Effector memory CD8-positive, alpha-beta T cell (primary cell): Measurements from ENCODE around the gene SMAD9.

Experiments
- ATAC-seq: fragments of 150-1000 bp; cut with Tn5 transposase; replicated peaks from 2 replicates; pipeline ENCODE4 v1.10.0; 2021; ENCODE audit warnings: mild to moderate bottlenecking, moderate library complexity
- DNase-seq, 3 experiments: peaks; one replicate each; pipeline ENCODE4 v3.0.0; 2021
- H3K27ac Mint-ChIP-seq, 2 donors: one replicate each; pipeline ENCODE4 v1.8.0; 2022; ENCODE audit warnings: mild to moderate bottlenecking in 2 of 2, mixed read lengths in 2 of 2, moderate library complexity in 2 of 2
- H3K27me3 Mint-ChIP-seq, 2 donors: one replicate each; pipeline ENCODE4 v1.8.0; 2022; ENCODE audit warnings: mixed read lengths in 2 of 2
- H3K36me3 Mint-ChIP-seq: one replicate; pipeline ENCODE4 v1.8.0; 2022; ENCODE audit warnings: mild to moderate bottlenecking, moderate library complexity, mixed read lengths; ENCODE audit not compliant: insufficient read depth
- H3K4me1 Mint-ChIP-seq, 2 donors: one replicate each; pipeline ENCODE4 v1.8.0; 2022; ENCODE audit warnings: low read depth in 2 of 2, mixed read lengths in 2 of 2
- H3K4me3 Mint-ChIP-seq, 2 donors: one replicate each; pipeline ENCODE4 v1.8.0; 2022; ENCODE audit warnings: mild to moderate bottlenecking in 2 of 2, mixed read lengths in 2 of 2, moderate library complexity in 2 of 2
- H3K9me3 Mint-ChIP-seq, 2 donors: one replicate each; pipeline ENCODE4 v1.8.0; 2022; ENCODE audit warnings: mixed read lengths in 2 of 2

SMAD9 gene

DNA sequence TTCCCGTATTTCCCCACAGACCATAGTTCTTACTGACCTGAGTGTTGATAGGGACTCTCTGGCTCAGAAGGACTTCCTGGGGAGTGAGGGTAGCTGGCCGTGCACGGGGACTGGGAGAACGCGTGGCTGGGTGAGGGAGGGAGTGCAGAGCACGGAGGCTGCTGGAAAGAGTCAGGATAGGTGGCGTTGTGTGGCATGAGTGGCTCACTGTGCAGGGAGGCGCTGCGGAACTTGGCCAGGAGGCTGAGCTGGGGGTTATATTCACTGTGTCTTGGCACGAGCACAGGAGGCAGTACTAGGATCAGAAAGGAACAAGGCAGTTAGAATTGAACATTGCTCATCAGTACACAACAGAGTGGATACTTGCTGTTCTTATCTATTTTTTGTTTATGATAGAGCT is 47.4 kb downstream of the SMAD9 start:
- Mint-ChIP-seq H3K9me3 (no peaks in the 10 kb centered on the region), H3K4me3 (no peak overlapping the region), H3K36me3 (no peaks in the 10 kb centered on the region), H3K27me3 (peaks cover 13 to 36% of the 10 kb centered on the region in 2 donors), H3K27ac (no peak overlapping the region), H3K4me1 (no peaks in the 10 kb centered on the region)
- ATAC-seq = no peak
- DNase-seq = no peak

DNA sequence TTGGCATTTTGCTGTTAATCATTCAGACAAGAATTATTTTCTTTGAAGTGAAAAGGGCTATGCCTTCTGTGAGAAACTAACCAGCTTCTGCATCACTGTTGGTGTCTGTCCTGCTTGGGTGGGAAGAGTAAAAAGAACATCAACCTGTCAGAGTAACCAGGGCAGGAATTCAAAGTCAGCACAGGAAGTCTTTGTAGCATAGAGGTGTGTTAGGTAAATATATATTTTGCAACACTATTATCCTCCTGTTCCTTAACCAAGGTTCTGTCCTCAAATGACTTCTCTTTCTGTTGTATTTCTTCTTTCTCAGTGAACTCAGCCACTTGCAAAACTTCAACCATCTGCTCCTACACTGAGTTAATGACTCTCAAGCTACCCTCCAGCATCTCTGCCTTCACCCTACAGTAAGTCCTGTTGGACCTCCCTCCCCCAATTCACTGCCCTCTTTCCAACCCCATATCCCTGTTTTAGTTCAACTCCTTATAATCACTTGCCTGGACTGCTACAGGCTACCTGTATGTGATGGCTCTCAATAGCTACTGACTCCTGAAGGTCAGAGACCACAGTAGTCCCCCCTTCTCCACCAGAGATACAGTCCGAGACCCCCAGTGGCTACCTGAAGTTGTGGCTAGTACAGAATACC is 49.9 kb downstream of the SMAD9 start:
- no peak for DNase-seq
- Mint-ChIP-seq H3K36me3 (no peaks in the 10 kb centered on the region), H3K4me3 (no peak overlapping the region), H3K27me3 (peaks cover 21 to 54% of the 10 kb centered on the region in 2 donors), H3K4me1 (no peaks in the 10 kb centered on the region), H3K27ac (no peak overlapping the region), H3K9me3 (no peaks in the 10 kb centered on the region)
- no peak for ATAC-seq

DNA sequence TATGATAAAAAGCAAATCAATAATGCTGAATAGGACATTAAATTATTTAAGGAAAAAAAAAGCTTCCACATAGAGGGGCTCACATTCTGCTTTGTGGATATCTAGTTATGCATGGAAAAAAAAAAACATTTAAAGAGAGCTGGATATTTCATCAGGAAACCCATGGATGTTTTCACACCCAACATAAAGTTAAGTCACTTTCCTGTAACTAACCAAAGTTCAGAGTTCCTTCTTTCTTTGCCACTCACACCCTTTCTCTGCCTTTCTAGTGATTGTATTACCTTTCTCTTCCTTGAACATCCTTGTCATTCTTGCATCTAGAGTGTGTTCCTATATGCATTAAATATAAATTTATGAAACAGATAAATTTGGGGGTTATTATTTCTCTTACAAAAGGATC is 53.8 kb downstream of the SMAD9 start:
- Mint-ChIP-seq H3K36me3 (no peaks in the 10 kb centered on the region), H3K9me3 (no peaks in the 10 kb centered on the region), H3K27me3 (peaks cover 44 to 64% of the 10 kb centered on the region in 2 donors), H3K4me3 (no peak overlapping the region), H3K4me1 (no peaks in the 10 kb centered on the region), H3K27ac (no peak overlapping the region)
- DNase-seq = no peak
- no peak for ATAC-seq

DNA sequence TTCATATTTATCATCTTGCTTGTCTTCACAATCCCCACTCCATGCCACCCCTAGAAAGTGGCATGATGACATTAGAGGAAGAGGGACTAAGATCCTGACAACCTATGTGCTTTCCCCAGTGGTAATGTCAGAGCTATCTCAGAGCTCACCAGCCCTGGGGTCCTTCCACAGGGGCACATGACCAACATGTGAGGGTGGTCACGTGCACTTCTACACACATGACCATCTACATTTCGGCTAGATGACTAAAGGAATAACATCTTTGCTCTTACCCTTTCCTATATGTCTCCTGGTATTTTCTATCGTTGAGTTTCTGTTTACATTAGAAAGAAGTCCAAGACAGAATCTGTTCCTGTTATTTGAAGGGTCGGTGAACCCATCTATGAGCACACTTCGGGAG is 54.8 kb downstream of the SMAD9 start:
- Mint-ChIP-seq H3K36me3 (no peaks in the 10 kb centered on the region), H3K27me3 (peaks cover 44 to 64% of the 10 kb centered on the region in 2 donors), H3K27ac (no peak overlapping the region), H3K4me3 (no peak overlapping the region), H3K4me1 (no peaks in the 10 kb centered on the region), H3K9me3 (no peaks in the 10 kb centered on the region)
- ATAC-seq (no peak), DNase-seq (no peak)

DNA sequence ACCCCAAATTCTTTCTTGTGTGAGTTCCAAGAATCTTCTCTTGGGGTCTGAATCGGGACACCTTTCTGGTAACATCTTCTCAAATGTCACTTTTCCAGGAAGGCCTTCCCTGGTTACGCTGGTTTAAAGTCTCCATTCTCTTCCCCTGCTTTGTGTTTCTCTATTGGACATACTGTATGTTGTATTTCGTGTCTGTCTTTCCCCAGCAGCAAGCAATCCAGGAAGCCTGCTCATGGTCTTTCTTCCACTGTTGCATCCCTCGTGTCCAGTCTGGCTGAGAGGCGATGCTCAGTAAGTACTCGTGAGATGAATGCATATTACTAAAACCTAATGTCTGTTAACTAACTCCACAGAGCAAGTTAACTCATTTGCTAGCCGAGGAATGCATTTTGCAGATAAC is 57.3 kb downstream of the SMAD9 start:
- peaks cover 51 to 69% of the 10 kb centered on the region in 2 donors for H3K27me3 Mint-ChIP-seq
- no peaks in the 10 kb centered on the region for H3K4me1 Mint-ChIP-seq
- DNase-seq (no peak), ATAC-seq (no peak)
- H3K36me3 Mint-ChIP-seq = no peaks in the 10 kb centered on the region
- no peaks in the 10 kb centered on the region for H3K9me3 Mint-ChIP-seq
- H3K4me3 Mint-ChIP-seq = no peak overlapping the region
- H3K27ac Mint-ChIP-seq = no peak overlapping the region

DNA sequence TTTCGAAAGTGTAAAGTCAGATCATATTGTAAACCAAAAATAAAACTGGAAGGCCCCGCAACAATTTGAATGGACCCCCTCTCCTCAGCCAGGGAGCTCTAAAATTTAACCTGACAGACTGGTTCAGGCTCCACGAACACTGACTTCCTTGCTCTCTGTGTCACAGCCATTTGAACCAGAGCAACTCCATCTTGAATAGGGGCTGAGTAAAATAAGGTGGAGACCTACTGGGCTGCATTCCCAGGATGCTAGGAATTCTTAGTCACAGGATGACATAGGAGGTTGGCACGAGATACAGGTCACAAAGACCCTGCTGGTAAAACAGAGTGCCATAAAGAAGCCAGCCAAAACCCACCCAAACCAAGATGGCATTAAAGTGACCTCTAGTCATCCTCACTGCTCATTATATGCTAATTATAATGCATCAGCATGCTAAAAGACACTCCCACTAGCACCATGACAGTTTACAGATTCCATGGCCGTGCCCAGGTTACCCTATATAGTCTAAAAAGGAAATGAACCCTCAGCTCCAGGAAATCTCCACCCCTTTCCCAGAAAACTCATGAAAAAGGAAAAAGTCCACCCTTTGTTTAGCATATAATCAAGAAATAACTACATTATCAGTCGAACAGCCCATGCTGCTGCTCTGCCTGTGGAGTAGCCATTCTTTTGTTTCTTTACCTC is 57.9 kb downstream of the SMAD9 start:
- no peaks in the 10 kb centered on the region for H3K36me3 Mint-ChIP-seq
- no peaks in the 10 kb centered on the region for H3K9me3 Mint-ChIP-seq
- no peaks in the 10 kb centered on the region for H3K4me1 Mint-ChIP-seq
- ATAC-seq (no peak), DNase-seq (no peak)
- H3K4me3 Mint-ChIP-seq = no peak overlapping the region
- no peak overlapping the region for H3K27ac Mint-ChIP-seq
- peaks cover 57 to 74% of the 10 kb centered on the region in 2 donors for H3K27me3 Mint-ChIP-seq

DNA sequence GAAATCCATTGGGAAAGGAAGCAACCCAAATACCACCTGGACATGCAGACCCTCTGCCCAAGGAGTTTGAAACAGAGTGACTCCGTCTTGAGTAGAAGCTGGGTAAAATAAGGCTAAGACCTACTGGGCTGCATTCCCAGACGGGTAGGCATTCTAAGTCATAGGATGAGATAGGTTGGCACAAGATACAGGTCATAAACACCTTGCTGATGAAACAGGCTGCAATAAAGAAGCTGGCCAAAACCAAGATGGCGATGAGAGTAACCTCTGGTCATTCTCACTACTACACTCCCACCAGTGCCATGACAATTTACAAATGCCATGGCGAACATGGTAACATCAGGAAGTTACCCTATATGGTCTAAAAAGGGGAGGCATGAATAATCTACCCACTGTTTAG is 60.8 kb downstream of the SMAD9 start:
- H3K9me3 Mint-ChIP-seq = no peaks in the 10 kb centered on the region
- DNase-seq (no peak), ATAC-seq (no peak)
- H3K36me3 Mint-ChIP-seq = no peaks in the 10 kb centered on the region
- peaks cover 48 to 60% of the 10 kb centered on the region in 2 donors for H3K27me3 Mint-ChIP-seq
- no peaks in the 10 kb centered on the region for H3K4me1 Mint-ChIP-seq
- no peak overlapping the region for H3K27ac Mint-ChIP-seq
- H3K4me3 Mint-ChIP-seq = no peak overlapping the region

DNA sequence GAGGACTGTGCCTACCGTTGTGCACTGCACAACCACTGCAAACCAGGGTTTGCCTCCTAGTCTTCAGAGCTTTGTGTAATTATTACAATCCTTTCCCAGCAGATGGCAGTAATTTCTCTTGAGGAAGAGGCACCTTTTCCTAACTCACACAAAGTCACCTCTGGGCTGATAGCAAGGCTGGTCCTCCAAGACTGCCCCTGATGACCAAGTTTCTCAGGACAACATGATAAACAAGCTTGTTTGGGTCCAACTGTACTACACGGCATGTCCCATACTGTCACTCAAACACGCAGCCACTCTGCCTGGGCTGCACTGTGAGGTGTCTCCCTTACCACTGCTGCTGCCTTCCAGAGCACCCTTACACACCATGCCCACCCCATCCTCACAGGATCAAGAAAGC is 61.7 kb downstream of the SMAD9 start:
- H3K4me1 Mint-ChIP-seq = no peaks in the 10 kb centered on the region
- no peak for DNase-seq
- H3K4me3 Mint-ChIP-seq = no peak overlapping the region
- ATAC-seq = no peak
- H3K36me3 Mint-ChIP-seq = no peaks in the 10 kb centered on the region
- no peak overlapping the region for H3K27ac Mint-ChIP-seq
- peaks cover 43 to 57% of the 10 kb centered on the region in 2 donors for H3K27me3 Mint-ChIP-seq
- no peaks in the 10 kb centered on the region for H3K9me3 Mint-ChIP-seq

DNA sequence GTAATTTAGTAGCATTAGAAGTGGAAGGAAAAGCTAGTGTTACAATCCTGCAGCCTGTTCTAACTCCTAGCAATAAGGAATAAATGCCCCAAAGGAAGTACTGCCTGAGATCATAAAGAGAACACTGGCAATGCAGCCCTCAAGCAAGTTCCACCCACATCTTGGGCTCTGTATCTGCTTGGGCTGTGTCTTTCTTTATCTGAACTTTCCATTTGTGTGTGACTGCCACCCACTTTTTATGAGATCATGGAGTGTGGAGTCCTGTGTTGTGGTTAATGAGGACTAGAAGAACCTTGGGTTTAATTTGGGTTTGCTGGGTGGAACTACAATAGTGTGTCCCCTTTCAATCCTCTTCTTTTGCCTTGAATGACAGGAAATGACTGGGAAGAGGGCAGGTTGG is 62.8 kb downstream of the SMAD9 start:
- Mint-ChIP-seq H3K27me3 (peaks cover 34 to 49% of the 10 kb centered on the region in 2 donors), H3K36me3 (no peaks in the 10 kb centered on the region), H3K4me3 (no peak overlapping the region), H3K27ac (no peak overlapping the region), H3K4me1 (no peaks in the 10 kb centered on the region), H3K9me3 (no peaks in the 10 kb centered on the region)
- ATAC-seq (no peak), DNase-seq (no peak)

DNA sequence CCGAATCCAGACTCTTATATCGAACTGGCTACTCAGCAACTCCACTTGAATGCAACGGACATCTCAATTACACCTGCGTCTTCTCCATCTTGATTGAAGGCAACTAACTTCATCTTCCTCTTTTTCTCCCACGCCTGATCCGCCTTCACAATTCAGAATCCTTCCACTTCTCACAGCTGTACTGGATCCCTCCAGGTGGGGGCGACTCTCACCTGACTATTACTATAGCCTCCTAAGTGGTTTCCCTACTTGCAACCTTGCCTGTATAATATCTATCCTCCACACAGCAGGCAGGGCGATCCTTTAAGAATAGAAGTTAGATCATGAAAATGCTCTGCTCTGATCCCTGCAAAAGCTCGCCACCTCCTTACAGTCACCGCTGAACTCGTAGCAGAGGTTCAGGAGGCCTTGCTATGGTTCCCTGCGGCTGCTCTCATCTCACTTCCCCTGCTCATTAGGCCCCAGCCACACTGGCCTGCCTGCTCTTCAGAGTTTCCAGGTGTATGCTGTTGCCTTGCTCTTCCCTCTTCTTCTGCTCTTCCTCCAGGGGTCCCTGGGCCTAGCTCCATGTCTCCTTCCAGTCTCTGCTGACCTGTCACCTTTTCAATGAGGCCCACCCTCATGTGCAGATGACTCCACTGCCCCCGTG is 69.1 kb downstream of the SMAD9 start:
- Mint-ChIP-seq H3K9me3 (no peaks in the 10 kb centered on the region), H3K27me3 (peaks cover 14 to 22% of the 10 kb centered on the region in 2 donors), H3K4me3 (no peak overlapping the region), H3K4me1 (no peaks in the 10 kb centered on the region), H3K36me3 (no peaks in the 10 kb centered on the region), H3K27ac (no peak overlapping the region)
- DNase-seq = no peak
- no peak for ATAC-seq

DNA sequence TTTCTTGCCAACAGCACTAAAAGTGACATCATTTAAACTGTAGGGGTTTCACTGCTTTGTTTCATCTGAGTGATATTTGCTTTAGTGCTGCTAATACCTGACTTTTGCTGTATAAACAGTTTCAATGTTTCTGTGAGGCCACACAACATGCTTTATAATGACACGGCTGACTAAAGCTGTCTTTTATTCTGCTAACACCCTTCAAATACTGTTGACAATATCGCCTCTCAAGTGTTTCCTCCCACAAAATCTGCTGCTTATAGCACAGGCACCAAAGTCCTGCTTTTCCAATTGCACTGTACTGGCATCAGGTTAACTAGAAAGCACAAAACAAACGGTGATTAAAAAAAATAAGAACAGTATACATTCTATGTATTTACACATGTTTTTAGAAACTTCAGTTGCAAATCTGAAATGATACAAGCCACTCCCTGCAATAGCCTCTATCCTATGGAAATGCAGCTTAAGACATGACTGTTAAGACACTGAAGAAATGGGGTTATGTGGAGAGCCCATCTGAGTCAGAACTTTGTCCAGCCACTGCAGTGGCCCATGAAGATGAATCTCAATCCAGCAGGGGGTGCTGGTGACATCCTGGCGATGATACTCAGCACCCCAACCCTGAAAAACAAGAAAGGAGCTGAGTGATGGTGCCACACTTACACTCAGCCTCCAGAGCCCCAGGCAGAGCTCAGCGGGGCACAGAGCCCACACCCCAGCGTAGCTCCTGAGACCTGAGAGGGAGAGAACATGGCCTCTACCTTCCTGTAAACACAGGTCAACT is 71.6 kb downstream of the SMAD9 start:
- no peaks in the 10 kb centered on the region for H3K9me3 Mint-ChIP-seq
- H3K4me3 Mint-ChIP-seq = no peak overlapping the region
- H3K27me3 Mint-ChIP-seq = peaks cover 10 to 11% of the 10 kb centered on the region in 2 donors
- no peak for DNase-seq
- no peak for ATAC-seq
- H3K4me1 Mint-ChIP-seq = no peaks in the 10 kb centered on the region
- no peaks in the 10 kb centered on the region for H3K36me3 Mint-ChIP-seq
- no peak overlapping the region for H3K27ac Mint-ChIP-seq

DNA sequence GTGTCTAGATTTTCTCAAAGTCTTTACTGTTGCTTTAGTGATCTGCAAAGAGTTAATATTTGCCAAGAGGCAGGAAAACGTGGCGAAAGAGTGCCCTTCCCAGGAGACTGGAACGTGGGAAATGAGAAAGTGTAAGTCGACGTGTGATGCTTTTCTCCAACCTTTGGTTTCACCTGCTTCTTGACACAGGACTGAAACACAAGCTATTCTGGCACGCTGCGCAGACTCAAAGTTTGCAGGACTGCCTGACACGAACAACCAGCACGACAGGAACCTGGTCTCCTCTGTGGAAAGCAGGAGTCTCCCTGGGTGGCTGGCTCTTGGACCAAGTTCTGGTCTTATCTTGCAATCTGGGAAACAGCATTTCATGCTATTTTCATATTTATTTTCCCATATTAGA is 72.4 kb downstream of the SMAD9 start:
- H3K9me3 Mint-ChIP-seq = no peaks in the 10 kb centered on the region
- H3K36me3 Mint-ChIP-seq = no peaks in the 10 kb centered on the region
- no peak overlapping the region for H3K27ac Mint-ChIP-seq
- H3K27me3 Mint-ChIP-seq = peaks cover 7 to 8% of the 10 kb centered on the region in 2 donors
- ATAC-seq = no peak
- H3K4me1 Mint-ChIP-seq = no peaks in the 10 kb centered on the region
- DNase-seq = no peak
- no peak overlapping the region for H3K4me3 Mint-ChIP-seq

DNA sequence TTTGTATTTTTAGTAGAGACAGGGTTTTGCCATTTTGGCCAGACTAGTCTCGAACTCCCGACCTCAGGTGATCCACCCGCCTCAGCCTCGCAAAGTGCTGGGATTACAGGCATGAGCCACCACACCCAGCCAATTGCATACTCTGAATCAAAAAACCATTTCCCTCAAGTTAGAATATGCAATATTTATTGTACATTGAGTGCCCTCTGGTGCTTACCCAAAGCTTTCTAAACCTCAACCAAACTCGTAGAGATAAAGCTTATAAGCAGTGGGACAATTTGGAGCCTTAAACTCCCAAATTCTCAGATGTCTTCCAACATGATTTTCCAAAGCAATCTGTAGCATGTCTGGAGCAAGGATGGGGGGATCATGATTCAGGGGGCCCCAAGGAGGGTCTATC is 78.6 kb downstream of the SMAD9 start:
- no peak overlapping the region for H3K27ac Mint-ChIP-seq
- no peaks in the 10 kb centered on the region for H3K9me3 Mint-ChIP-seq
- no peaks in the 10 kb centered on the region for H3K27me3 Mint-ChIP-seq
- ATAC-seq (no peak), DNase-seq (no peak)
- H3K36me3 Mint-ChIP-seq = no peaks in the 10 kb centered on the region
- peaks cover 0 to 2% of the 10 kb centered on the region in 2 donors for H3K4me1 Mint-ChIP-seq
- no peak overlapping the region for H3K4me3 Mint-ChIP-seq
